Measurements from ENCODE around the gene ITCH. TPM values are rescaled to one million over a fixed set of nuclear protein-coding genes. Genes with fewer than 3 reads are reported as not detected.

Gene ITCH
- total and polyA plus RNA-seq, 2 donors (not counting 3 experiments of a cell fraction or from before 2014, with no cell fraction given) = 6.4 to 57.4 TPM

- BruUV-seq (replicated peaks) = no TSS peak
- POLR2A ChIA-PET = no interaction called here
These were observed 44.2 kb upstream of the ITCH start for GRCh38 chr20:34318609-34319443.

More at GRCh38 chr20:34318609-34319443, 44.2 kb upstream of the ITCH start:
- Histone ChIP-seq H3K4me3 (replicated peaks in 1 of 3; ENCODE audit: insufficient read depth in 1 of 3, low read depth in 1 of 3, low read length in 3 of 3) (no peak overlapping the region), H3K79me2 (ENCODE audit: control insufficient read depth, insufficient read depth, low read length) (no peaks in the 10 kb centered on the region), H3K4me1 (ENCODE audit: control insufficient read depth, extremely low read depth, insufficient read depth, low read length) (peaks cover 5% of the 10 kb centered on the region), H3K27ac (ENCODE audit: insufficient read depth, low read depth, low read length) (no peak overlapping the region), H4K20me1 (replicated peaks; ENCODE audit: control insufficient read depth, extremely low read depth, insufficient read depth, low read length) (no peaks in the 10 kb centered on the region), H3K36me3 (ENCODE audit: control insufficient read depth in 2 of 2, extremely low read depth in 1 of 2, insufficient read depth in 2 of 2, low read length in 2 of 2) (no peaks in the 10 kb centered on the region), H3K9me3 (replicated peaks; ENCODE audit: control insufficient read depth, insufficient read depth, low read length) (no peaks in the 10 kb centered on the region), H3K27me3 (ENCODE audit: control insufficient read depth in 2 of 2, insufficient read depth in 2 of 2, low read length in 2 of 2) (no peaks in the 10 kb centered on the region), H3K9ac (replicated peaks; ENCODE audit: extremely low read depth, insufficient read depth, low read length) (no peak overlapping the region), H3K9me1 (replicated peaks; ENCODE audit: control insufficient read depth, extremely low read depth, insufficient read depth, low read length) (no peaks in the 10 kb centered on the region), H3K4me2 (ENCODE audit: insufficient read depth, low read length) (no peak overlapping the region), H2AFZ (ENCODE audit: low read depth, low read length) (no peak overlapping the region)
- CTCF ChIA-PET = no interaction called here
- no peak for FAIRE-seq
- TF ChIP-seq CTCF (IDR thresholded peaks at IDR 0.05; ENCODE audit: extremely low read depth in 1 of 2, insufficient read depth in 1 of 2, low read depth in 1 of 2, low read length in 2 of 2) (no peak), MYC (IDR thresholded peaks at IDR 0.05; ENCODE audit: low read depth, low read length) (no peak), MAX (IDR thresholded peaks at IDR 0.05; ENCODE audit: insufficient read depth, insufficient read length) (no peak), POLR2AphosphoS5 (IDR thresholded peaks at IDR 0.05; ENCODE audit: insufficient read depth, low read depth, low read length) (no peak), POLR2A (IDR thresholded peaks at IDR 0.05; ENCODE audit: low read depth, low read length) (no peak), JUN (IDR thresholded peaks at IDR 0.05; ENCODE audit: borderline replicate concordance, insufficient read depth, insufficient read length, low read depth) (no peak), FOS (IDR thresholded peaks at IDR 0.05; ENCODE audit: borderline replicate concordance, insufficient read depth, low read length) (no peak), EZH2 (IDR thresholded peaks at IDR 0.05; ENCODE audit: borderline replicate concordance, low read depth, low read length, severe bottlenecking) (no peak), GATA2 (IDR thresholded peaks at IDR 0.05; ENCODE audit: insufficient read depth, insufficient read length, low read depth, low read length) (no peak)
- dilution Hi-C loops (cut with MboI; ENCODE audit: extremely low pct_ligation_motif_present, low sequenced_read_pairs) = no loop called here
- no peak for DNase-seq (ENCODE audit: low read depth, low spot score)
- intact Hi-C loops (cut with micrococcal nuclease) = no loop called here

All from endothelial cell of umbilical vein (primary cell).